Motor neuron (in vitro differentiated cells): ENCODE data around the gene ABI1. TPM values are rescaled to one million over a fixed set of nuclear protein-coding genes. Genes with fewer than 3 reads are reported as not detected.

Experiments used
- ATAC-seq, 8 experiments: fragments of 200-7000 bp; cut with Tn5 transposase; replicated peaks in 6 of 8; 2 replicates each; pipeline ENCODE4 v1.8.0; 2021; ENCODE audit warnings: mild to moderate bottlenecking in 8 of 8, moderate library complexity in 8 of 8
- H3K27ac ChIP-seq, 2 donors: fragments of 250-450 bp; sonication (Bioruptor Pico); 2 replicates each; pipeline ENCODE4 v1.9.0; 2021; ENCODE audit warnings: antibody characterized with exemption in 2 of 2, mild to moderate bottlenecking in 2 of 2, moderate library complexity in 1 of 2
- H3K4me1 ChIP-seq, 2 donors: fragments of 250-450 bp; sonication (Bioruptor Pico); replicated peaks in 1 of 2; 2 replicates each; pipeline ENCODE4 v1.6.1; 2021; ENCODE audit warnings: antibody characterized with exemption in 2 of 2, mild to moderate bottlenecking in 2 of 2, moderate library complexity in 1 of 2
- H3K4me3 ChIP-seq, 5 donors: fragments of 250-450 bp; sonication (Bioruptor Pico); 2 replicates each; pipeline ENCODE4 v1.9.0; 2021; ENCODE audit warnings: antibody characterized with exemption in 5 of 5, mild to moderate bottlenecking in 5 of 5, moderate library complexity in 4 of 5
- WGBS, 10 experiments: fragments of 450-650 bp; shearing (Covaris generic); methylation state at CpG; one replicate each; pipeline ENCODE4 v1.0.0; 2022; 5-methylcytosine and 5-hydroxymethylcytosine counted together
- in situ Hi-C, 9 experiments: fragments of 400-800 bp; cut with MboI; loops; one replicate each; pipeline ENCODE4 v1.15.0; 2021; ENCODE audit warnings: low sequenced_read_pairs in 9 of 9, low pct_unique_long_range_greater_than_20kb in 2 of 9; ENCODE audit not compliant: unreplicated experiment in 9 of 9
- total RNA-seq, 8 experiments: library from RNA; unstranded; fragments of 300-600 nt; gene quantifications; 2 replicates each; pipeline versions ENCODE4 v1.2.3 to v1.2.4, GENCODE V29; 2022

ABI1 gene
- total RNA-seq, 8 experiments from 2014 or later, result 21.6 to 54.7 (median 23.8) TPM

DNA sequence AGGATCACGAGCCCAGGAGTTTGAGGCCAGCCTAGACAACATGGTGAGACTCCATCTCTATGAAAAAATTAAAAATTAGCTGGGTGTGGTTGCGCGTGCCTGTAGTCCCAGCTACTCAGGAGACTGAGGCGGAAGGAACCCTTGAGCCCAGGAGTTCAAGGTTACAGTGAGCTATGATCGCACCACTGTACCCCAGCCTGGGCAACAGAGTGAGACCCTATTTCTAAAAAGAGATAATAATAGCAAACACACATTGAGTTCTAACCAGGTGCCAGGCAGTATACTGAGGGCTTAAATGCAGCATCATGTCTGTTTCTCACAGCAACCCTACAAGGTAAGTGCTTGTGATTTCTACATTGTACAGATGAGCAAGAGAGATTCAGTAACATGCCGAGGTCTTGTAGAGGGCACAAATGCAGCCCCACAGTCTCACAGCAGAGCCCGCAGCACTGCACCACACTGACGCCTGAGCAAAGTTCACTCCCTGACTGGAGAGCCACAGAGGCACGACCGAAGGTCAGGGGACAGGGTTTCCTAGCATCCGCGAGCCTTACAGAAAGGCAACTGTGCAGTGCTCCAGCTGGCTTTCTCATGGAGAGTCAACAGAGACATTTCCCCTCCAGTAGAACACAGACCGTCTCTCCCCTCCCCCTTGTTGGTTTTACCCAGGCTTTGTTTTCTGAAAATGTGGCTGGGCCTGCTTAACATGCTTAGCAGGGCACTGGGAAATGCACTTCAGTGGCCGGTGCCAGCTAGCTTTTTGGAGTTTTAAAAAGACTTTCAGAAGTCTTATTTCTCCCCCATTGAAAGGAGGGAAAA lies 126.8 kb downstream of the ABI1 start:
- peaks cover 11 to 15% of the 10 kb centered on the region in 2 donors for H3K4me1 ChIP-seq
- peak overlapping the region; percentile 39 to 56 for H3K27ac ChIP-seq
- WGBS, 10 experiments, result 0 to 100% (median 50%) methylated on average over 1 to 13 of the region's 14 CpGs; no CpG with 5 or more reads in 2 of the 10 experiments
- peak in 5 of 8 experiments; percentile 89 to 95 (median 90) for ATAC-seq
- no peak overlapping the region for H3K4me3 ChIP-seq
- in situ Hi-C loops, result loop anchor here in 4 of 9 experiments (25.0 kb wide), 1 partner anchor 128 kb away; the partner anchor contains the start of gene ABI1 (in 4 of the 4)

GRCh38 chr10:26730552-26730951 lies 130.2 kb downstream of the ABI1 start:
- no peak overlapping the region for H3K27ac ChIP-seq
- 80 to 100% (median 94%) methylated on average over 1 to 2 of the region's 2 CpGs; no CpG with 5 or more reads in 5 of the 10 experiments for WGBS, 10 experiments
- H3K4me3 ChIP-seq, result no peak overlapping the region
- ATAC-seq, result no peak
- in situ Hi-C loops, result loop anchor here in 4 of 9 experiments (25.0 kb wide), 1 partner anchor 132 kb away; the partner anchor contains the start of gene ABI1 (in 4 of the 4)
- peaks cover 11 to 15% of the 10 kb centered on the region in 2 donors for H3K4me1 ChIP-seq

- ATAC-seq, result no peak
- no peak overlapping the region for H3K4me3 ChIP-seq
- in situ Hi-C loops, result loop anchor here in 5 of 9 experiments (10.0 to 25.0 kb wide), 2 partner anchors 133 to 145 kb away; partner anchors contain the start of gene ABI1 (in 4 of the 5)
- WGBS, 10 experiments, result 79 to 100% (median 93%) methylated on average over 2 to 4 of the region's 4 CpGs; no CpG with 5 or more reads in 2 of the 10 experiments
- peaks cover under 1 to 4% of the 10 kb centered on the region in 2 donors for H3K4me1 ChIP-seq
- no peak overlapping the region for H3K27ac ChIP-seq
These were observed 131.4 kb downstream of the ABI1 start for GRCh38 chr10:26729395-26729794.

DNA sequence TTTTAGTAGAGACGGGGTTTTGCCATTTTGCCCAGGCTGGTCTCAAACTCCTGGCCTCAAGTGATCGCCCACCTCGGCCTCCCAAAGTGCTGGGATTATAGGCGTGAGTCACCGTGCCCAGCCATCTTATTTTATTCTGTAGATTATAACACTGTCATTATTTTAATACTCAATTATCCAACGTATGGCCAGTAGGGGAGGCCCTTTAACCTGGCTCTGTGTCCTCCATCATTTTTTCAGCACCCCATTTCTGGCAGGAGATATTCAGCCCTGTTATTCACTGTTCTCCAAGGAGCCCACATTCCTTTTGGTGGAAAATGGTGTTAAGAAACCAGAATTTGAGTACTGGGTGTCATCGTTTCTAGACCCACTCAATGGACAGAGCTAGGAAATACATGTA lies 131.8 kb downstream of the ABI1 start:
- Histone ChIP-seq H3K4me1 (peaks cover 0 to 4% of the 10 kb centered on the region in 2 donors), H3K27ac (no peak overlapping the region), H3K4me3 (no peak overlapping the region)
- WGBS, 10 experiments, result 94 to 100% (median 100%) methylated on average over 1 to 6 of the region's 7 CpGs; no CpG with 5 or more reads in 3 of the 10 experiments
- in situ Hi-C loops, result loop anchor here in 5 of 9 experiments (10.0 to 25.0 kb wide), 2 partner anchors 133 to 146 kb away; partner anchors contain the start of gene ABI1 (in 4 of the 5)
- ATAC-seq, result no peak

GRCh38 chr10:26727005-26727404 lies 133.8 kb downstream of the ABI1 start:
- Histone ChIP-seq H3K4me1 (no peaks in the 10 kb centered on the region), H3K4me3 (no peak overlapping the region), H3K27ac (no peak overlapping the region)
- WGBS, 10 experiments, result 0 to 100% (median 80%) methylated on average over 1 of the region's 1 CpG; no CpG with 5 or more reads in 7 of the 10 experiments
- ATAC-seq, result peak in 2 of 8 experiments; percentile 14 to 31
- in situ Hi-C loops, result loop anchor here in 5 of 9 experiments (10.0 to 25.0 kb wide), 2 partner anchors 135 to 148 kb away; partner anchors contain the start of gene ABI1 (in 4 of the 5)

- in situ Hi-C loops, result loop anchor here in 5 of 9 experiments (10.0 to 25.0 kb wide), 2 partner anchors 136 to 149 kb away; partner anchors contain the start of gene ABI1 (in 4 of the 5)
- no peaks in the 10 kb centered on the region for H3K4me1 ChIP-seq
- 3 to 77% (median 39%) methylated on average over 1 to 7 of the region's 8 CpGs; no CpG with 5 or more reads in 1 of the 10 experiments for WGBS, 10 experiments
- ATAC-seq, result peak; percentile 60 to 91 (median 72)
- no peak overlapping the region for H3K27ac ChIP-seq
- H3K4me3 ChIP-seq, result no peak overlapping the region
These were observed 134.7 kb downstream of the ABI1 start for GRCh38 chr10:26725837-26726727.

- ATAC-seq, result no peak
- no peak overlapping the region for H3K27ac ChIP-seq
These were observed 137.7 kb downstream of the ABI1 start for GRCh38 chr10:26723016-26723415.

DNA sequence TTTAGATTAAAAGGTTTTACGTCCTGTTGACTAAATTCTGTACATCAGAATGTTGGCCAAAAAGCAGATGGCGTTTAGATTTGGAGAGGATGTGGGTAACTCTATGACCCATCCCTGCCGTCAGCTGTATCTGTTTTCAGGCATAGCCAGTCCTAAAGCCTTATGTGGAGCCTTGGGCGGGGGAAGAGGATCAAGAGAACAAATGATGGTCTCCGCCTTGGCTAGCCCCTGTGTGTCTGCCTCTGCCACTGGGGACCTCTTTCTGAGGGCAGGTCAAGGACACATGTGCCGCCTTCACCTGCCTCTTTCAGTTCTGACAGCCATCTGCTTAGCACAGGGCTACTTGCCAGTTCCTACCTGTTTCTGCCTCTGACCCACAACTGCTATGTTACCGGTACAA lies 139.2 kb downstream of the ABI1 start:
- ATAC-seq, result no peak
- H3K27ac ChIP-seq, result no peak overlapping the region
- in situ Hi-C loops, result loop anchor here in 4 of 9 experiments (10.0 to 25.0 kb wide), 2 partner anchors 141 to 153 kb away; partner anchors contain the start of gene ABI1 (in 3 of the 4)
- H3K4me1 ChIP-seq, result no peaks in the 10 kb centered on the region
- 80 to 100% (median 98%) methylated on average over 1 to 6 of the region's 7 CpGs; no CpG with 5 or more reads in 3 of the 10 experiments for WGBS, 10 experiments
- no peak overlapping the region for H3K4me3 ChIP-seq

More at GRCh38 chr10:26723016-26723415, 137.7 kb downstream of the ABI1 start:
- Histone ChIP-seq H3K4me3 (no peak overlapping the region), H3K4me1 (no peaks in the 10 kb centered on the region)
- 67 to 96% (median 86%) methylated on average over 1 to 4 of the region's 4 CpGs; no CpG with 5 or more reads in 5 of the 10 experiments for WGBS, 10 experiments
- in situ Hi-C loops, result loop anchor here in 4 of 9 experiments (10.0 to 25.0 kb wide), 2 partner anchors 139 to 152 kb away; partner anchors contain the start of gene ABI1 (in 3 of the 4)

DNA sequence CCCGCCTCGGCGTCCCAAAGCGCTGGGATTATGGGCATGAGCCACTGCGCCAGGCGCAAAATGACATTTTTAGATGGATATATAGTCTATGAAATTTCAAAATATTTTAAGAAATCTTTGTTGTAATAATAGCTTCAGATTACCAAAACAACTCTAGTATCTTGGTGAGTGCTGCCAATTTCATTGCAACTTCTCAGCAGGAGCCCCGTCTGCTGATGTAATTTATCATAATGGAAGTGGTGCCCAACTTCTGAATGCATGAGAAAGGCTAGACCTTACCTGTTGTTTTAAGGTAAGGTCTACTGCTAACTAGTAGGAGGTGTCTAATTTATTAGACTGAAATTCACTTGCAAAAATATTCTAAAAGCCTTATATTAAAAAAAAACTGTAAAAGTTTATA lies 143.3 kb downstream of the ABI1 start:
- in situ Hi-C loops, result loop anchor here in 3 of 9 experiments (25.0 kb wide), 1 partner anchor 145 kb away; the partner anchor contains the start of gene ABI1 (in 3 of the 3)
- no peak for ATAC-seq
- H3K4me3 ChIP-seq, result no peak overlapping the region
- H3K4me1 ChIP-seq, result no peaks in the 10 kb centered on the region
- 92 to 100% (median 100%) methylated on average over 1 to 7 of the region's 7 CpGs; no CpG with 5 or more reads in 4 of the 10 experiments for WGBS, 10 experiments
- no peak overlapping the region for H3K27ac ChIP-seq

GRCh38 chr10:26715137-26715487 lies 145.6 kb downstream of the ABI1 start:
- no peak overlapping the region for H3K4me3 ChIP-seq
- 67 to 100% (median 92%) methylated on average over 1 to 2 of the region's 2 CpGs; no CpG with 5 or more reads in 2 of the 10 experiments for WGBS, 10 experiments
- no peak overlapping the region for H3K27ac ChIP-seq
- no peaks in the 10 kb centered on the region for H3K4me1 ChIP-seq
- in situ Hi-C loops, result loop anchor here in 3 of 9 experiments (25.0 kb wide), 1 partner anchor 147 kb away; the partner anchor contains the start of gene ABI1 (in 3 of the 3)
- no peak for ATAC-seq

- no peak overlapping the region for H3K4me3 ChIP-seq
- in situ Hi-C loops, result loop anchor here in 3 of 9 experiments (25.0 kb wide), 1 partner anchor 148 kb away; the partner anchor contains the start of gene ABI1 (in 3 of the 3)
- ATAC-seq, result no peak
- H3K27ac ChIP-seq, result no peak overlapping the region
- WGBS, 10 experiments, result 100% methylated on average over 1 of the region's 1 CpG; no CpG with 5 or more reads in 9 of the 10 experiments
- no peaks in the 10 kb centered on the region for H3K4me1 ChIP-seq
These were observed 146.2 kb downstream of the ABI1 start for GRCh38 chr10:26714415-26715136.
